ENCODE results near the gene ZNF282. TPM values are rescaled to one million over a fixed set of nuclear protein-coding genes. Genes with fewer than 3 reads are reported as not detected.
"Not testable (repeated sequence)": the region's sequence is repeated elsewhere in the genome, so short reads cannot be mapped to it uniquely, and the experiment has no call there.

ZNF282 gene
- total and polyA plus RNA-seq, 12 donors: 6.7 to 19.9 (median 12.3) TPM

DNA sequence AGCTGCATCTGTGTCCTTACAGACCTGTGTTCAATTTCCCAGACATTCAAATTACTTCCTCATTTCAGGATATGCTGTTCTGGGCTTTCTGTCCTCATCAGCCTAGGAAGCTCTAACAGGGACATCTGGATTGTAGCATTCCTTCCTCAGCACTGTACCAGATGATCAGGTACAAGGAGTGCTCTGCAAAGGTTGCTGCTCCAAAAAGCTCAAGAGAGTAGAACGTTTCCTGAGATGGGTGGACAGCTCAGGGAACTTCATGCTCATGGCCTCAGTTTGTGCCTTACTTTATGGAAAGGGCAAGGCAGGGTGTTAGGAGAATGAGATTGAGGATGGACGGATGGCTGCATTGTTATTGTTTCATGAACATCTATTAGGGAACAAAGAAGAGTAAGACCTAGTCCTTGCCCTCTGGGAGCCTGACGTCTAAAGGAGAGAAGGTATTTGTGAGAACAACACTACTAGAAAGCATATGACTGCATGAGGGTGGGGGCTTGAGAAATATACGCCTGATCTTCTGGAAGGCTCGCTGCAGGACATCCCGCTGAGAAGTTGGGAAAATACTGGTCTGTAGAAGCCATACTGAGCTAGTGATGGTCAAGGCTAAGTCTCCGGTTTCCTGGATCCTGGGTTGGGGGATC is 33.6 kb downstream of the ZNF282 start:
- Histone ChIP-seq H3K4me3 (no peak overlapping the region), H3K4me1 (no peaks in the 10 kb centered on the region), H3K36me3 (peaks cover 0 to 23% (median 13%) of the 10 kb centered on the region in 9 donors), H3K27ac (no peak overlapping the region), H3K9me3 (no peaks in the 10 kb centered on the region), H3K27me3 (peaks cover 0 to 13% (median 0%) of the 10 kb centered on the region in 7 donors)
- WGBS, 2 donors: 65% methylated on average over 7 of the region's 7 CpGs
- ATAC-seq (peak in 2 of 8 donors; percentile 12), DNase-seq (no peak)
- no peak for TF ChIP-seq CTCF (IDR thresholded peaks at IDR 0.05)
- intact Hi-C loops (cut with DNase I): no loop called here

GRCh38 chr7:149229526-149229925 is 34.2 kb downstream of the ZNF282 start:
- no peak overlapping the region for H3K4me3 ChIP-seq
- peaks cover 0 to 18% (median 9%) of the 10 kb centered on the region in 9 donors for H3K36me3 ChIP-seq
- intact Hi-C loops (cut with DNase I): no loop called here
- no peaks in the 10 kb centered on the region for H3K4me1 ChIP-seq
- ATAC-seq (peak in 1 of 8 donors; percentile 23), DNase-seq (no peak)
- H3K9me3 ChIP-seq: no peaks in the 10 kb centered on the region
- H3K27ac ChIP-seq: no peak overlapping the region
- WGBS, 2 donors: 67 to 70% methylated on average over 6 of the region's 6 CpGs
- no peak for TF ChIP-seq CTCF (IDR thresholded peaks at IDR 0.05)
- H3K27me3 ChIP-seq: peaks cover 0 to 15% (median 0%) of the 10 kb centered on the region in 7 donors

GRCh38 chr7:149232362-149232761 is 37.0 kb downstream of the ZNF282 start:
- WGBS, 2 donors: 73 to 78% methylated on average over 2 of the region's 2 CpGs
- H3K4me1 ChIP-seq: no peaks in the 10 kb centered on the region
- H3K4me3 ChIP-seq: no peak overlapping the region
- TF ChIP-seq CTCF (IDR thresholded peaks at IDR 0.05): no peak
- no peak for ATAC-seq
- no peak for DNase-seq
- no peaks in the 10 kb centered on the region for H3K36me3 ChIP-seq
- H3K27ac ChIP-seq: no peak overlapping the region
- intact Hi-C loops (cut with DNase I): no loop called here
- H3K9me3 ChIP-seq: no peaks in the 10 kb centered on the region
- H3K27me3 ChIP-seq: peaks cover 0 to 15% (median 0%) of the 10 kb centered on the region in 7 donors

DNA sequence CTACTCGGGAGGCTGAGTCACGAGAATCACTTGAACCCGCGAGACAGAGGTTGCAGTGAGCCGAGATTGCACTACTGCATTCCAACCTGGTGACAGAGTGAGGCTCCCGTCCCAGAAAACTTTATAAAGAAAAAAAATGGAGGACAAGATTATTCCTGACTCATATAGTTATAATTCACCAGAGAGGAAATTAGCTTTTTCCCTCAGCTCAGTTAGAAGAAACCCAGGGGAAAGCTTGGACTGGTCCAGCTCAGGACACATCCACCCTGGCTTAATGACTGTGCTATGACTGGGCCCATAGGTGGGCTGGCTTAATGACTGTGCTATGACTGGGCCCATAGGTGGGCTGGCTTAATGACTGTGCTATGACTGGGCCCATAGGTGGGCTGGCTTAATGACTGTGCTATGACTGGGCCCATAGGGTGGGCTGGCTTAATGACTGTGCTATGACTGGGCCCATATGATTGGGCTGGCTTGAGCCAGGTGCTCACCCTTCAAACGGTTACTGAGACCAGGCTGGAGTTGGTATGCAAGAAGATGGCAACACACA is 38.4 kb downstream of the ZNF282 start:
- ATAC-seq; H3K36me3 ChIP-seq; intact Hi-C loops (cut with DNase I); DNase-seq; H3K27ac ChIP-seq; H3K9me3 ChIP-seq; H3K4me3 ChIP-seq; H3K4me1 ChIP-seq: not testable (repeated sequence)
- H3K27me3 ChIP-seq: peaks cover 0 to 15% (median 0%) of the 10 kb centered on the region in 7 donors
- 74% methylated on average over 7 of the region's 7 CpGs for WGBS, 2 donors

DNA sequence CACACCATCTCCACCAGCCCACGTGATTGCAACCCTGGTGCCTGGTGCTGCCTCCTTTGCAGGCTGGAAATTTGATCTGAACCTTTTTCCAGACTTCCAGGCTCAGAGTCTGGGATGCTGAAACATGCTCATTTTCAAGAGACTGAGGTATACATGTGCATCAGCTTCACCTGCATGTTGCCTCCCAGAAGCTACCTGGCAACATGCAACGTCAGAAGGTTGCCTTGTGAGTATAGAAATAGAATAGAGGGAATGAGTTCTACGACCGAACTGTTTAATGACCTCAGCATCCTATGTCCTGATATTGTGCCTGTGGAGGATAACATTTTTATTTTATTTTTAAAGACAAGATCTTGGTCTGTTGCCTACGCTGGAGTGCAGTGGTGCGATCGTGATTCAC is 42.2 kb downstream of the ZNF282 start:
- ATAC-seq (no peak), DNase-seq (no peak)
- WGBS, 2 donors: 82 to 84% methylated on average over 7 of the region's 7 CpGs
- Histone ChIP-seq H3K36me3 (no peaks in the 10 kb centered on the region), H3K27ac (no peak overlapping the region), H3K9me3 (peaks cover 0 to 4% (median 0%) of the 10 kb centered on the region in 11 donors), H3K27me3 (peaks cover 0 to 15% (median 0%) of the 10 kb centered on the region in 7 donors), H3K4me3 (no peak overlapping the region), H3K4me1 (peaks cover 7 to 26% (median 19%) of the 10 kb centered on the region in 9 donors)
- no peak for TF ChIP-seq CTCF (IDR thresholded peaks at IDR 0.05)
- intact Hi-C loops (cut with DNase I): loop anchor here in 1 of 10 donors (5.0 kb wide), 1 partner anchor 40 kb away; the partner anchor contains the start of gene ZNF282
